Measurements from ENCODE around the gene AFAP1. TPM values are rescaled to one million over a fixed set of nuclear protein-coding genes. Genes with fewer than 3 reads are reported as not detected.

Gene AFAP1
- total and polyA plus RNA-seq, 2 of the 4 experiments (the other 2 are of a cell fraction), result 48.2 to 80.9 TPM

DNA sequence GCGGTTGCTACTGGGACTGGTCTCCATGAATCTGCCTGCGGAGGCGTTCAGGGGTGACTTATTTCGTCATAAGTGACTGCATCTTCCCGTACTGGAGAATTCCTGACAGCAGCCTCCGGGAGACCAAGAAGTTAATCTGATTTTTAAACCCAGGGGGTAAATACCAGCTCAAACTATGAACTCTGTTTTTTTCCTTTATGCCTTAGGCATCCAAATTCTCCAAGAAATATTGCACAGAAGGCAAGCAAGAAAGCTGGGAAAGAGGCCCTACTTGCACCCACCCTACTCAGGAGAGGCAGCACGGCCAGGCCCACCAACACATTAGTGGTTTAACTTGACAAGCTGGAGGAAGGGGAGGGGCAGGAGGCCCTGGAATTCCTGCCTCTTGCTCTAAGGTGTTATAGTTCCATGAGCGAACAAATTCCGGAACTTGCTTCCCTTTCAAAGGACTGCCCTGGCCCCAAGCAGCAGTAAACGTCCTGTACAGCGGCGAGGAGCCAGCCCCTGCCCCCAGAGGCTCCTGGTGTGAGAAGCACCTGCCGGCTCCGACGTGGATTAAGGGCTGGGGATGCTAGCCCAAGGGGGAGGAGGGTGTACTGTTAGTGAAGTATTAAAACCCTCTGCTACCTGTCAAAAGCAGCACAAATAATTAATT is 177.2 kb downstream of the AFAP1 start:
- H2AFZ ChIP-seq (replicated peaks; ENCODE audit: low read length, poor library complexity), result no peak overlapping the region
- in situ Hi-C loops (cut with MboI; ENCODE audit: low sequenced_read_pairs), result loop anchor here (10.0 kb wide), 1 partner anchor 222 kb away; no protein-coding TSS in a partner anchor
- no peak overlapping the region for H3K4ac ChIP-seq (ENCODE audit: low read depth, low read length)
- H4K91ac ChIP-seq (ENCODE audit: insufficient read depth, low read depth, low read length), result no peak overlapping the region
- H3K23ac ChIP-seq (ENCODE audit: low read depth, low read length), result no peak overlapping the region
- DNase-seq (no peak), ATAC-seq (ENCODE audit: low read depth) (no peak)
- H3K56ac ChIP-seq (ENCODE audit: extremely low read depth, insufficient read depth, low read length), result no peak overlapping the region
- POLR2A ChIA-PET (ENCODE audit: unreplicated experiment), result no interaction called here
- no TSS peak for BruUV-seq (replicated peaks)
- H2AK5ac ChIP-seq (ENCODE audit: low read depth, low read length), result no peak overlapping the region
- H3K9me1 ChIP-seq (ENCODE audit: insufficient read depth, low read length), result peaks cover 15% of the 10 kb centered on the region; the same call in 1 of the 2 replicates
- H4K8ac ChIP-seq (ENCODE audit: low read depth in 2 of 2, low read length in 2 of 2), result no peak overlapping the region
- intact Hi-C loops (cut with micrococcal nuclease), result no loop called here
- no peak overlapping the region for H4K5ac ChIP-seq (ENCODE audit: low read depth, low read length)
- peaks cover 58% of the 10 kb centered on the region for H4K20me1 ChIP-seq (ENCODE audit: insufficient read depth, low read length)
- H3K18ac ChIP-seq (ENCODE audit: low read depth, low read length), result no peak overlapping the region
- H2BK15ac ChIP-seq (ENCODE audit: low read depth, low read length), result no peak overlapping the region
- H2AK9ac ChIP-seq (replicated peaks; ENCODE audit: low read depth, low read length, poor library complexity), result no peak overlapping the region
- H3K36me3 ChIP-seq (ENCODE audit: control insufficient read depth, insufficient read depth, low read length), result peaks cover 83% of the 10 kb centered on the region
- H3K14ac ChIP-seq (replicated peaks; ENCODE audit: low read depth, low read length), result no peak overlapping the region
- H2BK5ac ChIP-seq (ENCODE audit: low read depth, low read length, poor library complexity, severe bottlenecking), result no peak overlapping the region
- no CpG with 5 or more reads among the region's 15 CpGs for WGBS, 2 experiments (ENCODE audit: extremely low coverage in 2 of 2, insufficient read length in 1 of 2)
- H3K27ac ChIP-seq (ENCODE audit: insufficient read depth, low read length), result no peak overlapping the region
- no peak for TF ChIP-seq CEBPB (IDR thresholded peaks at IDR 0.05; ENCODE audit: low read depth, low read length)
- no peak for TF ChIP-seq BHLHE40 (IDR thresholded peaks at IDR 0.05; ENCODE audit: low read depth, low read length)
- no peak for TF ChIP-seq SMC3 (IDR thresholded peaks at IDR 0.05; ENCODE audit: low read depth, low read length)
- TF ChIP-seq FOS (IDR thresholded peaks at IDR 0.05; ENCODE audit: low read depth, low read length), result no peak
- TF ChIP-seq, protein P1, sequence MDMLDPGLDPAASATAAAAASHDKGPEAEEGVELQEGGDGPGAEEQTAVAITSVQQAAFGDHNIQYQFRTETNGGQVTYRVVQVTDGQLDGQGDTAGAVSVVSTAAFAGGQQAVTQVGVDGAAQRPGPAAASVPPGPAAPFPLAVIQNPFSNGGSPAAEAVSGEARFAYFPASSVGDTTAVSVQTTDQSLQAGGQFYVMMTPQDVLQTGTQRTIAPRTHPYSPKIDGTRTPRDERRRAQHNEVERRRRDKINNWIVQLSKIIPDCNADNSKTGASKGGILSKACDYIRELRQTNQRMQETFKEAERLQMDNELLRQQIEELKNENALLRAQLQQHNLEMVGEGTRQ (IDR thresholded peaks at IDR 0.05; ENCODE audit: low read depth, low read length), result no peak
- TF ChIP-seq MAFK (IDR thresholded peaks at IDR 0.05; ENCODE audit: low read depth, low read length), result no peak
- no peak for TF ChIP-seq MAZ (IDR thresholded peaks at IDR 0.05; ENCODE audit: borderline replicate concordance, low read depth, low read length)
- TF ChIP-seq RAD21 (IDR thresholded peaks at IDR 0.05; ENCODE audit: low read length), result no peak
- TF ChIP-seq, protein P2, sequence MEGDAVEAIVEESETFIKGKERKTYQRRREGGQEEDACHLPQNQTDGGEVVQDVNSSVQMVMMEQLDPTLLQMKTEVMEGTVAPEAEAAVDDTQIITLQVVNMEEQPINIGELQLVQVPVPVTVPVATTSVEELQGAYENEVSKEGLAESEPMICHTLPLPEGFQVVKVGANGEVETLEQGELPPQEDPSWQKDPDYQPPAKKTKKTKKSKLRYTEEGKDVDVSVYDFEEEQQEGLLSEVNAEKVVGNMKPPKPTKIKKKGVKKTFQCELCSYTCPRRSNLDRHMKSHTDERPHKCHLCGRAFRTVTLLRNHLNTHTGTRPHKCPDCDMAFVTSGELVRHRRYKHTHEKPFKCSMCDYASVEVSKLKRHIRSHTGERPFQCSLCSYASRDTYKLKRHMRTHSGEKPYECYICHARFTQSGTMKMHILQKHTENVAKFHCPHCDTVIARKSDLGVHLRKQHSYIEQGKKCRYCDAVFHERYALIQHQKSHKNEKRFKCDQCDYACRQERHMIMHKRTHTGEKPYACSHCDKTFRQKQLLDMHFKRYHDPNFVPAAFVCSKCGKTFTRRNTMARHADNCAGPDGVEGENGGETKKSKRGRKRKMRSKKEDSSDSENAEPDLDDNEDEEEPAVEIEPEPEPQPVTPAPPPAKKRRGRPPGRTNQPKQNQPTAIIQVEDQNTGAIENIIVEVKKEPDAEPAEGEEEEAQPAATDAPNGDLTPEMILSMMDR (conservative IDR thresholded peaks at IDR 0.05; ENCODE audit: low read depth, low read length), result no peak
- TF ChIP-seq, protein P3, sequence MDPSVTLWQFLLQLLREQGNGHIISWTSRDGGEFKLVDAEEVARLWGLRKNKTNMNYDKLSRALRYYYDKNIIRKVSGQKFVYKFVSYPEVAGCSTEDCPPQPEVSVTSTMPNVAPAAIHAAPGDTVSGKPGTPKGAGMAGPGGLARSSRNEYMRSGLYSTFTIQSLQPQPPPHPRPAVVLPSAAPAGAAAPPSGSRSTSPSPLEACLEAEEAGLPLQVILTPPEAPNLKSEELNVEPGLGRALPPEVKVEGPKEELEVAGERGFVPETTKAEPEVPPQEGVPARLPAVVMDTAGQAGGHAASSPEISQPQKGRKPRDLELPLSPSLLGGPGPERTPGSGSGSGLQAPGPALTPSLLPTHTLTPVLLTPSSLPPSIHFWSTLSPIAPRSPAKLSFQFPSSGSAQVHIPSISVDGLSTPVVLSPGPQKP (IDR thresholded peaks at IDR 0.05; ENCODE audit: borderline replicate concordance, low read depth, low read length), result no peak
- TF ChIP-seq CHD1 (IDR thresholded peaks at IDR 0.05; ENCODE audit: low read depth, low read length), result no peak
- TF ChIP-seq NFE2L2 (IDR thresholded peaks at IDR 0.05; ENCODE audit: low read depth, low read length), result no peak
- TF ChIP-seq RFX5 (IDR thresholded peaks at IDR 0.05; ENCODE audit: low read depth, low read length), result no peak
- no peak for TF ChIP-seq POLR2A (IDR thresholded peaks at IDR 0.05; ENCODE audit: low read depth, low read length)
- no peak for TF ChIP-seq MXI1 (IDR thresholded peaks at IDR 0.05; ENCODE audit: borderline replicate concordance, low read depth, low read length)
- TF ChIP-seq RCOR1 (IDR thresholded peaks at IDR 0.05; ENCODE audit: insufficient replicate concordance, low read length), result no peak
- CTCF ChIA-PET, result interaction anchor here (1.1 kb wide), 1 partner anchor 8 kb away, joined by 3 read pairs; no protein-coding TSS in a partner anchor
- H2BK120ac ChIP-seq (ENCODE audit: low read depth, low read length), result no peak overlapping the region
- no peak overlapping the region for H3K9ac ChIP-seq (ENCODE audit: low read depth, low read length)
- H3K4me1 ChIP-seq (ENCODE audit: control insufficient read depth, insufficient read depth, low read length), result peaks cover 4% of the 10 kb centered on the region
- no peaks in the 10 kb centered on the region for H3K27me3 ChIP-seq (ENCODE audit: control insufficient read depth, insufficient read depth, low read length)
- H3K9me3 ChIP-seq (ENCODE audit: control insufficient read depth, insufficient read depth, low read length), result no peaks in the 10 kb centered on the region
- H2BK20ac ChIP-seq (ENCODE audit: low read depth, low read length), result no peak overlapping the region
- H3K4me2 ChIP-seq (ENCODE audit: low read depth, low read length), result no peak overlapping the region
- H3K4me3 ChIP-seq (ENCODE audit: insufficient read depth, low read depth, low read length), result no peak overlapping the region
- H3K79me1 ChIP-seq (ENCODE audit: low read depth in 1 of 2, low read length in 2 of 2), result peaks cover 35 to 71% of the 10 kb centered on the region in 2 experiments; a peak in 3 of 4 replicates
- dilution Hi-C loops (cut with HindIII; ENCODE audit: low sequenced_read_pairs, unreplicated experiment), result no loop called here

Measured in IMR-90 (cell line).